ENCODE results near the gene MAP4K1.
"Not testable (repeated sequence)": the region's sequence is repeated elsewhere in the genome, so short reads cannot be mapped to it uniquely, and the experiment has no call there.

The MAP4K1 gene

DNA sequence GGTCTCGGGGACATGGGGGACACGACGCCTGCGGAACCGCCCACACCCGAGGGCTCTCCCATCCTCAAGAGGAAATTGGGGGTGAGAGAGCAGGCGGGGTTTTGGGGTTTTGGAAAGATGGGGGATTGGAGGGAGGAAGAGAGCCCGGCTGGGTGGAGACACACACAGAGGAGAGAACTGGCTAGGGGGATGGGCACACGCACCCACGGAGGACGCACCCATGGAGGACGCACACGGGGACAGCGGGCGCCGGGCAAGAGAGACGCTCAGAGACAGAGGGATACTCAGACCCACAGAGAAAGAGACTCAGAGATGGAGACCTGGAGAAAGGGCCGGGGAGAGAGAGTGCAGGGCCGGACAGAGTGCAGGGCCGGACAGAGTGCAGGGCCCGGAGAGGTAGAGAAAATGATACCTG, 52.1 kb downstream of the MAP4K1 start:
- DNase-seq = no peak

DNA sequence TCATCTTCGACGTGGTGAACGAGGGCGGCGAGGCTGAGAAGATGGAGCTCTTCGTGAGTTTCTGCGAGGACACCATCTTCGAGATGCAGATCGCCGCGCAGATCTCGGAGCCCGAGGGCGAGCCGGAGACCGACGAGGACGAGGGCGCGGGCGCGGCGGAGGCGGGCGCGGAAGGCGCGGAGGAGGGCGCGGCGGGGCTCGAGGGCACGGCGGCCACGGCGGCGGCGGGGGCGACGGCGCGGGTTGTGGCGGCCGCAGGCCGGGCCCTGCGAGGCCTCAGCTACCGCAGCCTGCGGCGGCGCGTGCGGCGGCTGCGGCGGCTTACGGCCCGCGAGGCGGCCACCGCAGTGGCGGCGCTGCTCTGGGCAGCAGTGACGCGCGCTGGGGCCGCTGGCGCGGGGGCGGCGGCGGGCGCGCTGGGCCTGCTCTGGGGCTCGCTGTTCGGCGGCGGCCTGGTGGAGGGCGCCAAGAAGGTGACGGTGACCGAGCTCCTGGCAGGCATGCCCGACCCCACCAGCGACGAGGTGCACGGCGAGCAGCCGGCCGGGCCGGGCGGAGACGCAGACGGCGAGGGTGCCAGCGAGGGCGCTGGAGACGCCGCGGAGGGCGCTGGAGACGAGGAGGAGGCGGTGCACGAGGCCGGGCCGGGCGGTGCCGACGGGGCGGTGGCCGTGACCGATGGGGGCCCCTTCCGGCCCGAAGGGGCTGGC, 52.6 kb downstream of the MAP4K1 start:
- peak in 1 of 2 donors; percentile 39 for DNase-seq

DNA sequence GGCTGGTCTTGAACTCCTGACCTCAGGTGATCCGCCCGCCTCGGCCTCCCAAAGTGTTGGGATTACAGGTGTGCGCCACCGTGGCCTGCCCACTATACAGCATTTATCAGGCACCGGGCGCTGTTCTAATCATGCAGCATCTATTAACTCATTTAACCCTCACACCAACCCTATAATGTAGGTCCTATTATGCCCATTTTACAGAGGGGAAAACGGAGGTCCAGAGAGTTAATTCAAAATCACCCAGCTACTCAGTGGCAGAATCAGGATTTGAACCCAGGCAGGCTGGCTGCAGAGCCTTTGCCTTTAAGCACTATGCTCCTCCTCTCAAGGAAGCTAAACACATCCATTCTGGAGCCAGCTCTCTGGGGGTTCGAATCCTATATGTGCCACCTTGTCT, 54.3 kb downstream of the MAP4K1 start:
- DNase-seq = no peak

DNA sequence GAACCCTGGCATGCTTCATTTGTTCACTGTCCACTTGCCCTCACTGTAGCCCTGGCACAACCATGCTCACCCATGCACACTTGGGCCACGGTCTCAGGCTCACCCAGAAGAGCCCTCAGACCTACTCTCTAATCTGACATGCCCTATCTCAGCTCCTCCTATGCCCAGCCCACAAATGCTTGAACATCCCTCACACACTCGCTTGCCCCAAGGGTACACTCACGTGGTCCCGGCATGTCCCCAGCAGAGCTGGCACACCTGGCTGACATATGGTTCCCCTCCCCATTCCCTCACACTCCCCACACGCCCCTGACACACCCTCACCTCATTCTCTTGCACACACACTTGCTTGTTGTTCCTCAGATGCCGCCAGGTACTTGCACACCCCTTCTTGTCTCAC, 55.7 kb downstream of the MAP4K1 start:
- no peak for DNase-seq

DNA sequence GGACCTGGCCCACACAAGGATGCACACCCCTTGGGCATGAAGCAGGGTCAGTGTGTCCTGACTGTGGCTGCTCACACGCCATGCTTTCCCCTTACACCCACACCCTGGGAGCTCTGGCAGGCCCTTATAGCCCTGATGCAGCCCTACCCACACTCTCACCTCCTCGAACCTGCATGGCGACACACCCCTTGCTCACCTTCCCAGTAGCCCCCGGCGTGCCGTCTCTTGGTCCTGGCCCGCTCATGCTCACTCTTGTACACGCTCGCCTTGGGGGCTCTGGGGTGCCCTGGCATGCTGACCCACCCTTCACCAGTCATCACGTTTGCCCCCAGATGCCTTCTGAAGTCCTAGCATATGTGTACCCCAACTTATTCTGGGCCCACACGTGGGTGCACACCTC, 56.1 kb downstream of the MAP4K1 start:
- DNase-seq = no peak

DNA sequence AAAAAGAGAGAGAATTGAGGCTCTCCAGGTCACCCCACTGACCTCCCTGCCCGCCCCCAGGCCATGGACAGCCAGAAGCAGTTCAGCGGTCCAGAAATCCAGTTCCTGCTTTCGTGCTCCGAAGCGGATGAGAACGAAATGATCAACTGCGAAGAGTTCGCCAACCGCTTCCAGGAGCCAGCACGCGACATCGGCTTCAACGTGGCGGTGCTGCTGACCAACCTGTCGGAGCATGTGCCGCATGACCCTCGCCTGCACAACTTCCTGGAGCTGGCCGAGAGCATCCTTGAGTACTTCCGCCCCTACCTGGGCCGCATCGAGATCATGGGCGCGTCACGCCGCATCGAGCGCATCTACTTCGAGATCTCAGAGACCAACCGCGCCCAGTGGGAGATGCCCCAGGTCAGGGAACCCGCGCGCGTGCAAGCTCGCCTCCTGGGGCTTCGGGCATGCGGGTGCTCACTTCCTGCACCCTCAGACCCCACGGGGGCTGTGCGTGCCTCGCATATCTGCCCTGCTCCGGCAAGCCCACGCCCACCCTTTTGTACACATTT, 56.6 kb downstream of the MAP4K1 start:
- DNase-seq = no peak

DNA sequence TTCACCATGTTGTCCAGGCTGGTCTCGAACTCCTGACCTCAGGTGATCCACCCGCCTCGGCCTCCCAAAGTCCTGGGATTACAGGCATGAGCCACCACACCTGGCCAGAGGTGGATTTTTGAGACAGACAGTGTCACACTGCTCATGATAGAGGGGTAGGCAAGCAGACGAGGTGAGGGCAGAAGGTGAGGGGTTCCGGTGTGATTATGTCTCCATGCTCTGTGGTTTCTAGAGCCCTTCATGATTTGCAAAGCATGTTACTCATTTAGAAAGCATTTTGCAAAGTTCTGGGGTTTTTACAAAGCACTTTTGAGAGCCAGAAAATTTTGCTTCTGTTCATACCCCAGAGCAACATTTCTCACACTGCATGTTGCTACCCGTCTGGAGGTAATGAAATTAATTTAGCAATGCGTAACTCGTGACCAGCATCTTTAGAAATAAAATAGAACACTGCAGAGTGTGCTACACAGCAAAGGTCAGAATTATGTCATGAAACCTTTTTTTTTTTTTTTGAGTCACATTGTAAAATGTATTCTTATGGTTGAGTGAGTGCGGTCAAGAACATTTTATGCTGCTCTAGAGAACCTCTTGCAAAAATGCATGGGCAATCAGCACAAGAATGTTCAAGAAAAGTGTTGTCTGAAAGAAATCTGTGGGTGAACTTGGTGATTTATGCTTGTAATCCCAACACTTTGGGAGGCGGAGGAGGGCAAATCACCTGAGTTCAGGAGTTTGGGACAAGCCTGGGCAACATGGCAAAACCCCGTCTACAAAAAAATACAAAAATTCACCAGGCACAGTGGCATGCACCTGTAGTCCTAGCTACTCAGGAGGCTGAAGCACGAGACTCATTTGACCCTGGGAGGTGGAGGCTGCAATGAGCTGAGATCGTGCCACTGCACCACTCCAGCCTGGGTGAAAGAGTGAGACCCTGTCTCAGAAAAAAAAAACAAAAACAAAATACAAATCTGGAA, 58.0 kb downstream of the MAP4K1 start:
- DNase-seq = peak; percentile 28 to 37

DNA sequence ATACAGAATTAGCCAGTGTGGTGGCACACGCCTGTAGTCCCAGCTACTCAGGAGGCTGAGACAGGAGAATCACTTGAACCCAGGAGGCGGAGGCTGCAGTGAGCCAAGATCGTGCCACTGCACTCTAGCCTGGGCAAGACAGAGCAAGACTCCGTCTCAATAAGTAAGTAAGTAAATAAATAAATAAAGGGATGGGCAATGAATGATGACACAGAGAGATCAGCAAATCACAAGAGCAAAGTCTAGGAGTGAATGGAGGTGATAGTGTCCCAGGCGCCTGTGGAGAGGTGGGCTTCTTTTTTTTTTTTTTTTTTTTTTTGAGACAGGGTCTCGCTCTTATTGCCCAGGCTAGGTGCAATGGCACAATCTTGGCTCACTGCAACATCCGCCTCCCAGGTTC, 58.8 kb downstream of the MAP4K1 start:
- DNase-seq = not testable (repeated sequence)

DNA sequence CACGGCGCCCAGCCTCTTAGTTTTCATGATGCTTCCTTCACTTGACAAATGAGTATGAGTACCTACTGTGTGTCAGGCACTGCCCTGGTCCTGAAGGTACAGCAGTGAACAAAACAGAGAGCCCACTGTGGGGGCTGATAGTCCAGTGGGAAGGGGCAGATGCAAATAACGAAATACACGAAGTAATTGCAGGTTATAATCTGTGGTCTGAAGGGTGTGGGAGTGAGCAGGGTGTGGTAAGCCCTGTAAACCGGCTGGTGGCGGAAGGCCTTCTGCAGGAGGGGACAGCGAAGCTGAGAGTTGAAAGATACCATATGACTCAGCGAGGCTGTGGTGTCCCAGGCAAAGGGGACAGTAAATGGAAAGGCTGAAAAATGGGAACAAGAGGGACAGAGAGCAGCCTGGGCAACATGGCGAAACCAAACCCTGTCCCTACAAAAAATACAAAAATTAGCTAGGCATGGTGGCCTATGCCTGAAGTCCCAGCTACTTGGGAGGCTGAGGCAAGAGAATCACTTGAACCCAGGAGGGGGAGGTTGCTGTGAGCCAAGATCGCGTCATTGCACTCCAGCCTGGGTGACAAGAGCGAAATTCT, 60.5 kb downstream of the MAP4K1 start:
- DNase-seq = peak; percentile 41 to 43

DNA sequence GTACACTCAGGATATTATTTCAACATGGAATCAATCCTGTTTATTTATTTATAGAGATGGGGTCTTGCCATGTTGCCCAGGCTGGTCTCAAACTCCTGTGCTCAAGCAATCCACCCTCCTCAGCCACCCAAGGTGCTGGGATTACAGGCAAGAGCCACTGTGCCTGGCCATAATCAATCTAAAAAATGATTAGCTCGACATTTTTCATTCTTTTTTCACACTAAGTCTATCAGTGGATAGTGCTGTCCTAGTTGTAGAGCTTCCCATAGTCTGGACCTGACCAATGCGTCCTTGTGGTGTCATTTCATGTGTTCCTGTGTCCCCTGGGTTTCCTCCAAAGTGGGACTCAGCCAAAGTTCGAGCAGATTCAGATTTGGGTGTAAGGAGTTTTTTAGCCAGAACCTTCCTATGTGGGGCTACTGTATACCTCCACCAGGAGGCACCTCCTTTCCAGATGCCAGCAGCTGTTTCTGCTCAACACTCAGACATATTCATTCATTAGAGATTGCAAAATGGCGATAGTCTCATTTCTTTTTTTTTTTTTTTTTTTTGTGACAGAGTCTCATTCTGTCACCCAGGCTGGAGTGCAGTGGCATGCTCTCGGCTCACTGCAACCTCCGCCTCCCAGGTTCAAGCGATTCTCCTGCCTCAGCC, 61.1 kb downstream of the MAP4K1 start:
- no peak for DNase-seq

DNA sequence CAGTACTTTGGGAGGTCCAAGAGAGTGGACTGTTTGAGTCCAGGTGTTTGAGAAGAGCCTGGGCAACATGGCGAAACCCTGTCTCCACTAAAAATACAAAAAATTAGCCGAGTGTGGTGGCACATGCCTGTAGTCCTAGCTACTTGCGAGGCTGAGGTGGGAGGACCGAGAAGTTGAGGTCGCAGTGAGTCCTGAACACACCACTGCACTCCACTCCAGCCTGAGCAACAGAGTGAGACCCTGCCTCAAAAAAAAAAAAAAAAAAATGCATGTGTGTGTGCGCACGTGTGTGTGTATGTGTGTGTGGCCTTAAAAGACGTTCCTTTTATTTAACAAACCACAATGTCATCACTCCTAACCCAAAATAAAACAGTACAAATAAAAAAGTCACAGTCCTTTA, 62.6 kb downstream of the MAP4K1 start:
- DNase-seq = no peak

DNA sequence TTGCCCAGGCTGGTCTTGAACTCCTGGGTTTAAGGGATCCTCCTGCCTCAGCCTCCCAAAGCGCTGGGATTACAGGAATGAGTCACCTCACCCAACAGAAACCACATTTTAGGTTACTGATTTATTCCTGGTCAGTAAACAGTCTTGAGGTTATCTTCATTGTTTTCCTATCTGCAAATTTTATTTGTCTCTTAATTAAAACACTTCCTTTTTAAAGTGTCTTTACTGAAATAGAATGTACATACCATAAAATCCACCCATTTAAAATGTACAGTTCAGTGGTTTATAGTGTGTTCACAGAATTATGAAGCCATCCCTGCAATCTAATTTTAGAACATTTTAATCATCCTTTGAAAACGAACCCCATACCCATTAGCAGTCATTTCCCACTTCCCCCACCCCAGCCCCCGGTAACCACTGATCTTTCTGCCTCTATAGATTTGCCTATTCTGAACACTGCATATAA, 63.0 kb downstream of the MAP4K1 start:
- no peak for DNase-seq

DNA sequence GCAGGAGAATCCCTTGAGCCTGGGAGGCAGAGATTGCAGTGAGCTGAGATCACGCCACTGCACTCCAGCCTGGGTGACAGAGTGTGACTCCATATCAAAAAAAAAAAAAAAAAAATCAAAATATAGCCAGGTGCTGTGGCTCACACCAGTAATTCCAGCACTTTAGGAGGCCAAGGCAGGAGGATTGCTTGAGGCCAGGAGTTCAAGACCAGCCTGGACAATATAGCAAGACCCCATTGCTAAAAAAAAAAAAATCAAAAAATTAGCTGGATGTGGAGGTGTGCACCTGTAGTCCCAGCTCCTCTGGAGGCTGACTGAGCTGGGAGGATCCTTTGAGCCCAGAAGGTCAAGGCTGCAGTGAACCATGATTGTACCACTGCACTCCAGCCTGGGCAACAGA, 64.5 kb downstream of the MAP4K1 start:
- DNase-seq = not testable (repeated sequence)

DNA sequence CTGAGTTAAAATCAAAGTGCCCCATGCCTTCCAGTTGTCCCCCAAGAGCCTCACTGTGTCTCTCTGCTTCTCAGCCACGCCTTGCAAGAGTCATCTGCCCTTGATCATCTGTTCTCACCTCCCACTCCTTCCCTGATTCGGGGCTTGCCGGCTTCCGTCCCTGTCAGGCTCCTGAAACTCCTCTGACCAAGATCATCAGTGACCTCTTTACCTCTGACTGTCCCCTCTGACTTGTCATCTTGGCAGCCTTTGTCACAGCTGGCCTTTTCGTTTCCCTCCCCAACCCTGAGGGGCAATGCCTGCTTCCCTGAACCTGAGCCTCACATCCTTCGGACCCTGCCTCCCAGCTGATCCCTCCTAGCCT, 66.3 kb downstream of the MAP4K1 start:
- peak; percentile 64 to 68 for DNase-seq

DNA sequence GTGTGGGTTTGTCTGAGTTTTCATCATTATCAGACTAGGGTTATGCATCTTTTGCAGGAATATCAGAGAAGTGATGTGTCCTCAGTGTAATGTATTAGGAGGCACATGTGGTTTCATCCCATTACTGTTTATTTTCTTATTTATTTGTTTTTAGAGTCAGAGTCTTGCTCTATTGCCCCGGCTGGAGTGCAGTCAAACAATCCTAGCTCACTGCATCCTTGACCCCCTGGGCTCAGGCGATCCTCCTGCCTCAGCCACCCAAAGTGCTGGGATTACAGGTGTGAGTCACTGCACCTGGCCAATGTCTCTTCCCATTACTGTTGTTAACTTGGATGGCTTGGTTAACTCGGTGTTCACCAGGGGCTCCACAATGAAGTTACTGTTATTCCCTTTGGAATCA, 67.4 kb downstream of the MAP4K1 start:
- no peak for DNase-seq

DNA sequence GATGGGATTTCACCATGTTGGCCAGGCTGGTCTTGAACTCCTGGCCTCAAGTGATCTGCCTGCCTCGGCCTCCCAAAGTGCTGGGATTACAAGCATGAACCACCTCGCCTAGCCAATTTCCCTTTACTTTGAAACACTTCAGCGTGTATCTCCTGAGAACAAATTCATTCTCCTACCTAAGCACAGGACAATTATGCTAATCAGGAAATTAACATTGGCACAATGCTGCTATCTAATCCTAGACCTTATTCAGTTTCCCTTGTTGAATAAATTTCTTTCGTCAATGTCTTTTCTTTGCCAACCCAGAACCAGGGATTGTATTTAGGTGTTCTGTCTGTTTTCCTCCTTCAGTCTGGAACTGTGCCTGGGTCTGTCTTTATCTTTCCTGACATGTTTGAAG, 67.8 kb downstream of the MAP4K1 start:
- DNase-seq = no peak

DNA sequence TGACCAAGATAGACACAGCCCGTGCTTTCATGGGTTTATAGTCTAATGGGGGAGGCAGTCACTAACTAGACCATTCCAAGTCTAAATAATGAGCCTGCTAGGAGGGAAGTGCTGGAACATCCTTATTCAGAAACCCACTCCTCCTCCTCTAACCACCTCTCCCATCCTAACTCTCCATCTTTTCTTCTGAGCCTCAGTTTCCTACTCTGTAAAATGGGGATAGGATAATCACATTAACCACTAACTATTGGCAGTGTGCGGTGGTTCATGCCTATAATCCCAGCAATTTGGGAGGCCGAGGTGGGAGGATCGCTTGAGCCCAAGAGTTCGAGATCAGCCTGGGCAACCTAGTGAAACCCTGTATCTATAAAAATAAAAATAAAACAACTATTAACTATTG, 68.7 kb downstream of the MAP4K1 start:
- DNase-seq = no peak

DNA sequence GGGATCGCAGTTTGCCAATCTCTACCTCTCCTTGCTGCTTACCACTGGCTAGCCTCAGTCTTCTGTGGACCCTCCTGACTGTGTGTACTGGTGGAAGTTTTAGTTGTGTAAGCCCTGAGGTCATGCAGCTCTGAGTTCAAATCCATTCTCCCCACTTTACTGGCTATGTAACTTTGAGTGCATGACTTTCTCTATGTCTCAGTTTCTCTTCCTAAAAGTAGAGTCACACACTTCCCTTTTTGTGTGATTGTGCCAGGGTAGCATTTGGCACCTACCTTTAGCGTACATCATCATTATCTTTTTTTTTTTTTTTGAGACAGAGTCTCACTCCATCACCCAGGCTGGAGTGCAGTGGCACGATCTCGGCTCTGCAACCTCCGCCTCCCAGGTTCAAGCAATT, 70.3 kb downstream of the MAP4K1 start:
- no peak for DNase-seq

DNA sequence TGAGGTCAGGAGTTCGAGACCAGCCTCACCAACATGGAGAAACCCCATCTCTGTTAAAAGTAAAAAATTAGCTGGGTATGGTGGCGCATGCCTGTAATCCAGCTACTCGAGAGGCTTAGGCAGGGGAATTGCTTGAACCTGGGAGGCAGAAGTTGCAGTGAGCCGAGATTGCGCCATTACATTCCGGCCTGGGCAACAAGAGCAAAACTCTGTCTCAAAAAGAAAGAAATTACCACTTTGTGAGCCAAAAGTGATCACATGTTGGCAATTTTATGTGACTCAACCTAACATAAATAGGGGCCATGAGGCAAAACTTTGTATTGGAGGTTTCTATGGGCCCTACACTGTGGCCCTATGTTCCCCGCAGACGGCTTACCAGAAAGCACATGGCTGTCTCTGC, 72.2 kb downstream of the MAP4K1 start:
- no peak for DNase-seq

DNA sequence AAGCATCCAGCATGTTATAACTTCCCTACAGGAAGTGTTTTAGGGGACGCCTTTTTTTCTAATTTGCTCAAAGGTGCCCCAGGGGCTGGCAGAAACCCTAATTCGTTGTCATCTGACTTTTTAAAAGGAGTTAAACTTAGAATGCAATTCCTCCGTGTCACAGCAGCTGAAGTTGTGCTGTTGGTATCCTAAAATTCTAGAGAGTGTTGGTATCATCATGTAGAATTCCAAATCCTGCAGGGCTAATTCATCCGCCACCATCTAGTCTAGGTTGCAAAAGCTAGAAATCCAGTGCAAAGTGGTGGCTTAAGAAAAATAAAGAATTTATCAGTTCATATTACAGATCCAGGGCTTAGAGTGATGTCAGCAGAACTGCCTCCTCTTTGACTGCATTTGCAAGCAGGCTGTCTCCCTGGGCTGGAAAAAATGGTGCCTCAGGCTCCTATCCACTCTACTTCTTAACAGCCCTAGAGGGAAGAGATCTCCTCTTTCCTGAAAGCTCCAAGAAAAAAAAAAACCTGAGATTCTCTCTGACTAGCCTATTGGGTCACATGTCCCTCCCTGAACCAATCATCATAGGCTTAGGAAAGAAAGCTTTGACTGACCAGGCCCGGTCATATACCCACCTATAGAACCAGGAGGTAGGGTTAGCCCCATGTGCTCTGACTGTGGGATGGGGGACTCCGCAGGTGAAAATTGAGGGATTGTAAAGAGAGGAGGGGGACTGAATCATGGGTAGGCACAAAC, 73.0 kb downstream of the MAP4K1 start:
- no peak for DNase-seq

DNA sequence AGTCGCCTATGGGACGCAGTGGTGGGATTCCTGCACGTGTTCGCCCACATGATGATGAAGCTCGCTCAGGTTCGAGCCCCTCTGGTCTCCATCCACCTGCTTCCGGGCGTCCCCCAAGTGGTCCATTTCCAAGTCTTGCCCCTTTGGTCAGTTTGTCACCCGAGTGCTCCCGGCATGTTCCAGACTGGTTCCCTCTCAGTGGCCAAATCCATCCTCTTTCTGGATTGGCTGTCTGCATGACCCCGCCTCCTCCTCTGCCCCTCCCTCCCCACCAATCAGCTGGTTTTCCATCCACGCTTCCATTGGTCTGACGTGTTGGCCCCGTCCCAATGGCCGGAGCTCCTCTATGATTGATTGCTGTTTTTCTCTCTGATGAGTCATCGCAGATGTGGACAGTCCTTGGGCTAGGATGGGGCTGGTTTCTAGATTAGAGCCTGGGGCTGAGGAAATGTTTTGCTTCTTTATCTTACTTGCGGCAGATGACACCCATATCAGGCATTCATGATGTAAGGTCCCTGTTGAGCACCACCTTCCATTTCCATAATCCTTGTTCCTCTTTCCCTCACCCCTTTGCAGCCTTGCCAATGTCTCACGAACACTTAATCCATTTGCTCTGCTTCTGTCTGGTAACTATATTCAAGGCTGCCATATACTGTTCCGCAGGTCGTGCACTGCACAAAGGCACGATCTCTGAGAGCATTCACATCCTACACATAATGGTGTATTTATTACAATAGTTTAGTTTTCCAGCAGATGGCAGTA, 73.8 kb downstream of the MAP4K1 start:
- DNase-seq = peak in 1 of 2 donors; percentile 44
